ENCODE results near the gene TSHZ2.

Gene TSHZ2

DNA sequence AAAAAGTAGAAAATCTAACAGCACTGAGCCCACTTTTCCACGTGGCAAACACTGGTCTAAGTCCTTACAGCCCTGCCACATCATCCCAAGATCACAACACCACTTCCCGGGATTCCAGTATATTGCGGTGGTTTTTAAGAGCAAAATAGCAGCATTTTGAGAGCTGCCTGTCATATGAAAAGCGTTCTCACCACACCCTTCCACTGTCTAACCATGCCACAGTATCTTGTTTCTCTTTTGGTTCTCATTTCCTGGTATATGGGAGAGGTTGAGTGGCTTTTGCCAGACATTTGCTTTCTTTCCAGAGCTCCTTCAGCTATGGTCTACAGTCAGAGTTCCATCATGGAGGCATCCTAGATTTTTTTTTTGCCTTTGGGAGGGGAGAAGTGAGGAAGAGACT, 243.0 kb downstream of the TSHZ2 start:
- Mint-ChIP-seq H3K27me3 (no peaks in the 10 kb centered on the region), H3K9me3 (no peaks in the 10 kb centered on the region), H3K36me3 (ENCODE audit: low read depth) (no peaks in the 10 kb centered on the region), H3K27ac (peak overlapping the region; percentile 62), H3K4me3 (no peak overlapping the region), H3K4me1 (ENCODE audit: low read depth) (peaks cover 25% of the 10 kb centered on the region)

DNA sequence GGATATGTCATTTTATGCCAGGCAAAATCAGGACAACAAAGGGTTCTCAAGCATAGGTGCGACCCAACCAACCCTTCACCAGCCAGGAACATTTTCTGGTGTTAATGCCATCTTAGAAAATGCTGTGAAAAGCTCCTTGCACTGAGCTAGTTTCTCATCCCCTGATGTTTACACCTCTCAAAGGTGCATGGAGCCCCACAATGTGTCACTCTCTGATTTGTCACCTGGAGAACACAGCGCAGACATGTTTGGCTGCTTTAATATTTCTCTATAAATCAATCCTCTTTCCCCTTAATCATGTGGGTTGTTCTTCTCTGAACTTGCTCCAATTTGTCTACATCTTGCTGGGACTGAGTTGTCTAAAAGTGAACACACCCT, 244.3 kb downstream of the TSHZ2 start:
- no peak overlapping the region for H3K4me3 Mint-ChIP-seq
- peaks cover 33% of the 10 kb centered on the region for H3K4me1 Mint-ChIP-seq (ENCODE audit: low read depth)
- H3K36me3 Mint-ChIP-seq (ENCODE audit: low read depth) = no peaks in the 10 kb centered on the region
- H3K27me3 Mint-ChIP-seq = no peaks in the 10 kb centered on the region
- H3K27ac Mint-ChIP-seq = peak overlapping the region; percentile 29
- H3K9me3 Mint-ChIP-seq = no peaks in the 10 kb centered on the region

DNA sequence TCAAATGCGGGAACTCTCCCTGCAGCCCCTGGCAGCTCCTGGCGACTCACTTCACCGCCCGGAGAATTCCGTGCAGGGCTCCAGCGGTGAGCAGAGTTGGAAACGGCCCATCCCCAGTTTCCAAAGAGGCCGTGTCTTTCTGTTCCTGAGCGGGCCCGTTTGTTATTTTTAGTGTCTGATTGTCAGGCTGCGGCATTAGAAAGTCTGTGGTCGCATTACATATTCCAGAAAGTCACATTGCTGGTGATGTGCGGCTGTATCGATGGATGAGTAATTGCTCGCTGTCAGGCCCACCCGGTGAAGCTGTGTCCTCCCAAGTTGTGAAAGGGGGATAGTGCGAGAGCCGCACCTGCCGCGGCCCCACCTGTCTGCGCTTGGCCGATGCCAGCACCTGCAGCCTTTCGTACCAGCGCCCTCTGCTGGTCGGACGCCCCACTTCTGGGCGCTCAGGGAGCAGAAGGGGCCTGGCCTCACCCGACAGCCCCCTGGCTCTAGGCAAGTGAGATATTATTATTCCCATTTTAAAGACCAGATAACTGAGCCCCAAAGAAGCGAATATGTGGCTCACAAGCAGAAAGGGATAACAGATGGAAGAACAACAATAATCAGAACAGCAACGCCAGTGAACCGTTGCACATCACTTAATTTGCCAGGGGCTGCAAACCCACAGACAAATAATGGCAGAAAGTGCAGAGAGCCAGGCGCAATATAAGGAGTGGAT, 244.9 kb downstream of the TSHZ2 start:
- Mint-ChIP-seq H3K4me3 (no peak overlapping the region), H3K27me3 (no peaks in the 10 kb centered on the region), H3K4me1 (ENCODE audit: low read depth) (peaks cover 33% of the 10 kb centered on the region)

DNA sequence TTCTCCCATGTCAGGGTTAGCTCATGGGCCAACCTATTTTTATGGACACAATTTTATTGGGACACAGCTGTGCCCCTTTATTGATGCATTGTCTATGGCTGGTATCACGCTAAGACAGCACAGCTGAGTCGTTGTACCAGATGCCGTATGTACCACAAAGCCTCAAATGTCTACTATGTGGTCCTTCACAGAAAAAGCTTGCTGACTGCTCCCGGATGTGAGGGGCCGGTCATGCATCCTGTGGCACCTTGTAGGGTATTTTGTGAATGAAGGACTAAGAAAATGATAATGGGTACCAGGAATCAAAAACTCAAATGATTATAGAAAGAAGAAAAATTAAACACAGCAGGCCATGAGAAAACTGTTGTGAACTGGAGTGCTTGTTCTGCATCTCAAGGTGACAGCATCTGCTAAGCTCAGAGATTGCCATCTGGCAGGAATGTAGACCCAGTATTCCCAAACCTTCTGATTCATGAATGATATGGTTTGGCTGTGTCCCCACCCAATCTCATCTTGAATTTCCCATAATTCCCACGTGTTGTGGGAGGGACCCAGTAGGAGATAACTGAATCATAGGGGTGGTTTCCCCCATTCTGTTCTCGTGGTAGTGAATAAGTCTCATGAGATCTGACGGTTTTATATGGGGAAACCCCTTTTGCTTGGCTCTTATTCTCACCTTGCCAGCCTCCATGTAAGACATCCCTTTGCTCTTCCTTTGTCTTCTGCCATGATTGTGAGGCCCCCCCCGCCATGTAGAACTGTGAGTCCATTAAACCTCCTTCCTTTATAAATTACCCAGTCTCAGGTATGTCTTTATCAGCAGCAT, 248.5 kb downstream of the TSHZ2 start:
- Mint-ChIP-seq H3K36me3 (ENCODE audit: low read depth) (no peaks in the 10 kb centered on the region), H3K4me1 (ENCODE audit: low read depth) (peaks cover 23% of the 10 kb centered on the region), H3K9me3 (no peaks in the 10 kb centered on the region), H3K27ac (no peak overlapping the region), H3K27me3 (no peaks in the 10 kb centered on the region), H3K4me3 (no peak overlapping the region)

More for the DNA sequence above, 244.9 kb downstream of the TSHZ2 start:
- Mint-ChIP-seq H3K27ac (peak overlapping the region; percentile 29), H3K36me3 (ENCODE audit: low read depth) (no peaks in the 10 kb centered on the region), H3K9me3 (no peaks in the 10 kb centered on the region)

DNA sequence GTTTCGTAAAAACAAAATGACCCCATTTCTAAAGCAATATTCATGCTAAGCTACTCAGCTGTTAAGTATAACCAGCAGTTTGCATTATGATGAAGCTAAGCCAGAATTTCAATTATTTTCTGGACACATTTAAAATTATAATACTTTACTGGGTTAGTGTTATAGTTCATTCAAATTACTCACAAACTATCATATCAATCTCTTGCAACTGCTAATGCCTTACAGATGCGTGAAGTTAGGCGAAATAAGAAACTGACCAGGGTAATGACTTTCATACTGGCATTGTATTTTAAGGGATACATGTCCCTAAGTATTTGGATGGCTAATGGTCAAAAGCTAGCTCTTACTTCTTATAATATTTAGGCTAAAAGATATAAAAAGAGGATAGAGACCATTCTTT, 249.6 kb downstream of the TSHZ2 start:
- Mint-ChIP-seq H3K27ac (no peak overlapping the region), H3K9me3 (no peaks in the 10 kb centered on the region), H3K4me1 (ENCODE audit: low read depth) (peaks cover 15% of the 10 kb centered on the region), H3K27me3 (no peaks in the 10 kb centered on the region), H3K4me3 (no peak overlapping the region), H3K36me3 (ENCODE audit: low read depth) (no peaks in the 10 kb centered on the region)

DNA sequence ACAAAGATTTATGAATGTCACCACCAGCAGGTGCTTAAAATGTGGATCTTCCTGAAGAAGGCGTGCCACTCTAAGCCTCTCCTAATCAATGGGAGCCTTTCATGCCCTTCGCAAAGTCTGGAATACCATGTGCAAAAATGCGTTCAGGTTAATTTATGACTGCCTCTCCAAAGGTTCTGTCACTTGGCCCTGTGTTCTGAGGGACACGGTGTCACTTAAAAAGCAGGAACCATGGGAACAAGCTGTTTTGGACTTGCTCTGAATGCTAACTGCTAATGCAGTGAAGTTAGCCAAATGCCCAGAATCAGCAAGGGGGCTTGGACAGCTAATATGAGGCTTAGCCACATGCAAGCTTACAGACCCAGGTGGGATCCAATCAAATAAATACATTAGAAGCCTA, 250.3 kb downstream of the TSHZ2 start:
- Mint-ChIP-seq H3K4me3 (no peak overlapping the region), H3K27ac (no peak overlapping the region), H3K27me3 (no peaks in the 10 kb centered on the region), H3K4me1 (ENCODE audit: low read depth) (peaks cover 8% of the 10 kb centered on the region), H3K36me3 (ENCODE audit: low read depth) (no peaks in the 10 kb centered on the region), H3K9me3 (no peaks in the 10 kb centered on the region)

DNA sequence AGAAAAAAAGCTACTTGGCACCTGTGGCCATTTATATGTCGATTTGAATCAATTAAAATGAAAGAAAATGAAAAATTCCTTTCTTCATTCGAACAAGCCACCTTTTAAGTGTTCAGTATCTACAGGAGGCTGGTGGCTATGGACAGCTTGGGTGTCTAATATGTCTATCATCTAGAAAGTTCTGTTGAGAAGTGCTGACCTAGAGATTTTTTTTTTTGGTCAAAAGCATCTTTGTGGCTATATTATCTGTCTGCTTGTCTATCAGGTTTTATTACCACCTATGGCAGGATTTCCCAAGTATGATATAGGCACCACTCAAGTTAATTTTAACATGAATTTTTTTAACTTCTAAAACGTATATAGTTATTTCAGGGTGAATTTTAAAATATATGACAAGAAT, 250.8 kb downstream of the TSHZ2 start:
- no peaks in the 10 kb centered on the region for H3K36me3 Mint-ChIP-seq (ENCODE audit: low read depth)
- no peak overlapping the region for H3K27ac Mint-ChIP-seq
- no peak overlapping the region for H3K4me3 Mint-ChIP-seq
- H3K27me3 Mint-ChIP-seq = no peaks in the 10 kb centered on the region
- H3K4me1 Mint-ChIP-seq (ENCODE audit: low read depth) = peaks cover 8% of the 10 kb centered on the region
- no peaks in the 10 kb centered on the region for H3K9me3 Mint-ChIP-seq

DNA sequence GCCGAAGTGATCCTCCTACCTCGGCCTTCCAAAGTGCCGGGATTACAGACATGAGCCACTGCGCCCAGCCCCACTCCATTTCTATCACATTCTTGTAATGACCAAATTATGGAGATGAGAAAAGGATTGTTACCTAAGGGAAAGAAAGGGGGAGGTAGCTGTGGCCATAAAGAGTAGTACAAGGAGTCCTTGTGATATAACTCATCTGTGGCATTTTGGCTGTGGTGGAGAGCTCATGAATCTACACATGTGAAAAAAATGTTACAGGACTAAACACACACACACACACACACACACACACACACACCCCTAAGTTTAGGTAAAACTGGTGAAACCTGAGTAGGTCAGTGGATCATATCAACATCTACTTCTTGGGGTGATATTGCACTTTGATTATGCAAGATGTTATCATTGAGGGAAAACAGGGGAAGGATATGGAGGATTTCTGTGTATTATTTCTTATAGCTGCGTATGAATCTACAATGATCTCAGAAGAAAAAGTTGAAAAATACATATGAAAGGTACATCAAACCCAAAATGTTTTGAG, 251.5 kb downstream of the TSHZ2 start:
- no peaks in the 10 kb centered on the region for H3K9me3 Mint-ChIP-seq
- H3K27ac Mint-ChIP-seq = no peak overlapping the region
- peaks cover 8% of the 10 kb centered on the region for H3K4me1 Mint-ChIP-seq (ENCODE audit: low read depth)
- no peak overlapping the region for H3K4me3 Mint-ChIP-seq
- no peaks in the 10 kb centered on the region for H3K27me3 Mint-ChIP-seq
- H3K36me3 Mint-ChIP-seq (ENCODE audit: low read depth) = no peaks in the 10 kb centered on the region

DNA sequence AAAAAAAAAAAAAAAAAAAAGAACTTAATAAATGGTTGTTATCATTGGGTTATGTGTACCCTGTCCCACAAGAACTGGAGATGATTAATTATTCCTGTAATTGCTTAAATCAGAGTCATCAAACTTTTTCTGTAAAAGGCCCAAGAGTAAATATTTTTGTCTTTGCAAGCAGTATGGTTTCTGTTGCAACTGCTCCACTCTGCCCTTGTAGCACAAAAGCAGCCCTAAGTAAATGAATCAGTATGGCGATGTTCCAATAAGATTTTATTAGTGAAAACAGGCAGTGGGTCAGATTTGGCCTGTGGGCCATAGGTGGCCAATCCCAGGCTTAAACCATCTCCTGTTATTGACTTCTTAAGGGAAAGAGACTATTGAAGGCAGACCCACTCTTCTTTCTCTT, 252.7 kb downstream of the TSHZ2 start:
- H3K4me3 Mint-ChIP-seq = no peak overlapping the region
- H3K36me3 Mint-ChIP-seq (ENCODE audit: low read depth) = no peaks in the 10 kb centered on the region
- peaks cover 8% of the 10 kb centered on the region for H3K4me1 Mint-ChIP-seq (ENCODE audit: low read depth)
- H3K27ac Mint-ChIP-seq = no peak overlapping the region
- no peaks in the 10 kb centered on the region for H3K9me3 Mint-ChIP-seq
- no peaks in the 10 kb centered on the region for H3K27me3 Mint-ChIP-seq

DNA sequence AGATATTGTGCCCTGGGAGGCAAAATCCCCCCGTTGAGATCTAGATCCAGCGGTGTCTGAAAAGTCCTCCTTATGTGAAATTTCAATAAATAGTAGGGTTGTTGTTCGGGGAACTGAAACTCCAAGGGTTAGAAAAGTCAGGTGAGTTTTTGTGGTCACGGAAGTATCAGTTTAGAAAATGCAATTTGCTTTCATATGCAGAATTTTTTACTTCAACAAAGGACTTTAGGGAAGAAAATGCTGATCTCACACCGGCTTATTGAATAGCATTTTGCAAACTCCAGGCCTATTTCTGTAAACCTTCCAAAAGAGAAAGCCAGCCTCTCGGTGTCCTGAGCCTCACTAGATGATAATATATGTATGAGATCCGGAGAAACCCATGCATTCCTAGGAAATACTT, 254.7 kb downstream of the TSHZ2 start:
- Mint-ChIP-seq H3K4me3 (no peak overlapping the region), H3K27me3 (no peaks in the 10 kb centered on the region), H3K36me3 (ENCODE audit: low read depth) (no peaks in the 10 kb centered on the region), H3K4me1 (ENCODE audit: low read depth) (no peaks in the 10 kb centered on the region), H3K27ac (no peak overlapping the region), H3K9me3 (no peaks in the 10 kb centered on the region)

DNA sequence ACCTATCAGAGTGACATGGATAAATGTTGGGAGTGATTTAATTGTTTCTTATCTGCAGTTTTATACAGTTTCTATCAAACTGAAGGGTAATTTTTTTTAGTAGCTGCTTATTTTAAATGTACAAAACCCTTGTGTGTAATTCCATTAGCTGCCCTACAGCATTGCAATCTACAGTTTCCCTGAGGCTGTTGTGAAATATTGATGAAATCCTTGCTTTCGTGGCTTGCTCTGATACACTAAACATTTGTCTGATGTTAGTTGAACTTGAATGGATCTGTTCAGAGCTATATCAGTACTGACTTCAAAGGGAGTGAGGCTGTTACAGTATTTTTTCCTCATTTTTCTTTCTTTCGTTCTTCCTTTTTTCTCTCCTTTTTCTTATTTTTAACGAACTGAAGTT, 255.4 kb downstream of the TSHZ2 start:
- Mint-ChIP-seq H3K9me3 (no peaks in the 10 kb centered on the region), H3K27me3 (no peaks in the 10 kb centered on the region), H3K4me1 (ENCODE audit: low read depth) (no peaks in the 10 kb centered on the region), H3K4me3 (no peak overlapping the region), H3K36me3 (ENCODE audit: low read depth) (no peaks in the 10 kb centered on the region), H3K27ac (no peak overlapping the region)

DNA sequence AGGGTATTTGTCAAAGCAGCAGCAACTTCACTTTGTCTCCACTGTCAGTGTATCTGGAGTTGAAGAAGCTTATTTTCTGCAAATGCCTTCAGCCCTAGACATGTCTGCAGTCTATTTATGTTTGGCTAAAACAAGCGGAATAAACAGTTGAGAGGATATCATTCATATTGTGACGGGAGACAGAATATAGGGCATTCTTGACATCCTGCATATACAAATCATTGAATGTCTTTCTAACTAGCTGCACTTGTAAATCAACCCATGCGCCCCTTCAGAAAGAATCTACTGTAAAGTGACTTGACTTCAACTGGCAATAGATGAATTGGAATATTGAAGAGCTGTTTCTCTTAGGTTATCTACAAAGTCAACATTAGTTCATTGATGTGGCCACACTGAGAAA, 258.9 kb downstream of the TSHZ2 start:
- no peak overlapping the region for H3K4me3 Mint-ChIP-seq
- no peaks in the 10 kb centered on the region for H3K36me3 Mint-ChIP-seq (ENCODE audit: low read depth)
- H3K9me3 Mint-ChIP-seq = peaks cover 7% of the 10 kb centered on the region
- no peaks in the 10 kb centered on the region for H3K4me1 Mint-ChIP-seq (ENCODE audit: low read depth)
- no peak overlapping the region for H3K27ac Mint-ChIP-seq
- H3K27me3 Mint-ChIP-seq = peaks cover 7% of the 10 kb centered on the region

DNA sequence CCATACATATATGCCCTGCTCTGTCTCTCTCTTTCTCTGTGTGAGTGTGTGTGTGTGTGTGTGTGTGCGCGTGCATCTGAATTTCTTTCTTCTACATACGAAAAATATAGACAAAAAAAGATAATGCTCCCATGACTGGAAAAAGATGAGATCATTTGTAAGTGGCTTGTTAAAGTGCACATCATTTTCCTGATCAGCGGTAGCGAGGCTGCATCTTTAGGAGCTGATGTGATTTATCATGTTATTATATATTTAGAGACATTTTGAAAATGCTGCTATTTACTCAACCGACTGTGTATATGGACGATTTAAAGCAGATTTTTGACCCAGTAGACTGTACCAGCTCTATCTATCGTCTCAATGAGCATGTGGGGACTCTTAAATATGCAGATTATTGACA, 265.3 kb downstream of the TSHZ2 start:
- H3K4me3 Mint-ChIP-seq = no peak overlapping the region
- H3K9me3 Mint-ChIP-seq = peaks cover 14% of the 10 kb centered on the region
- no peaks in the 10 kb centered on the region for H3K4me1 Mint-ChIP-seq (ENCODE audit: low read depth)
- H3K27ac Mint-ChIP-seq = no peak overlapping the region
- H3K27me3 Mint-ChIP-seq = peaks cover 7% of the 10 kb centered on the region
- no peaks in the 10 kb centered on the region for H3K36me3 Mint-ChIP-seq (ENCODE audit: low read depth)

DNA sequence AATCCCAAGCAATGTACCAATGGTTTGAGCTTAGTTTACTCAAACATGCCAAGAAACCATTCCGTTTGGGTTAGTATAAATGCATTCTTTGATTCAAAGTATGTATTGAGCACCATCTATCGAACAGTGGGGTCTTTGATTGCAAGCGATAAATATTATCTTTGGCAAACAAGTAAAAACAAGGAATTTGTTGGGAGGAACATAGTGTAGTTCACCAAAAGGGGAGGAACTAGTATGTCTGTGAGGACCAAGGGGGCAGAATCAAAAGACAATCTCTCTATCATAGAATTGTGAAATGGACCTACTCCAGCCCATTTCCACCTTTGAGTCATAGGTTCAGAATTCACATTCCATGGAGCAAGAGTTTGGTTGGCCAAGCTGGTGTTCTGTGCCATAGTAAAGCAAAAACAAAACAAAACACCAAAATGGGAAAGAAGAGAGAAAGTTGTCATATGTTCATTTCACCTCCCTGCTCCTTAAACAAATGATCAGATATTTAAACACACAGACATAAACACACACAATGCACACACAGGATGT, 266.0 kb downstream of the TSHZ2 start:
- Mint-ChIP-seq H3K27ac (no peak overlapping the region), H3K9me3 (peaks cover 14% of the 10 kb centered on the region), H3K27me3 (peaks cover 12% of the 10 kb centered on the region), H3K36me3 (ENCODE audit: low read depth) (no peaks in the 10 kb centered on the region), H3K4me1 (ENCODE audit: low read depth) (peaks cover 2% of the 10 kb centered on the region), H3K4me3 (no peak overlapping the region)

DNA sequence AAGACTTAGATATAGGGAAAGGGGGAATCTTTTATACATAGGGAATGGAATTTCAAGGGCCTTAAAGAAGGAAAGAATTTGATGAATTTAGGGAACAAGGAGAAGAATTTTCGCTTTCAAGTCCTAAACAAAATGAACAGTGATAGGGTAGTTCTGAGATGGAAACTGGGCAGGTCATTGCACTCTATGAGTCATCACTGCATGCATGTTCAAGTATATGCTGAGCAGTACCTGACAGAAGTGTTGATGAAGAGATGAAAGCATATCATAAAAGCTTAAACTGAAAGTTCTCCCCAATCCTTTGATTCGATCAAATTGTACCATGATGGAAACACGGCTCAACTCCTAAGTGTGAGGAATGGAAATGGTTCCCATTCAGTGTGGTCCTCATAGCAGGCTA, 271.0 kb downstream of the TSHZ2 start:
- no peak overlapping the region for H3K27ac Mint-ChIP-seq
- H3K27me3 Mint-ChIP-seq = peaks cover 9% of the 10 kb centered on the region
- no peak overlapping the region for H3K4me3 Mint-ChIP-seq
- no peaks in the 10 kb centered on the region for H3K36me3 Mint-ChIP-seq (ENCODE audit: low read depth)
- no peaks in the 10 kb centered on the region for H3K9me3 Mint-ChIP-seq
- peaks cover 2% of the 10 kb centered on the region for H3K4me1 Mint-ChIP-seq (ENCODE audit: low read depth)
